Hepatocyte (in vitro differentiated cells): ENCODE results near the gene CBLB. TPM values are rescaled to one million over a fixed set of nuclear protein-coding genes. Genes with fewer than 3 reads are reported as not detected.
A peak's percentile ranks its signal among the peaks of the same experiment; 100 is the strongest.

Source experiments
- DNase-seq: peaks from one replicate; pipeline ENCODE4 v3.0.0-alpha.2; 2016; ENCODE audit warnings: low spot score
- H2AFZ ChIP-seq: fragments of 200-600 bp; sonication (generic); 2 replicates; pipeline ENCODE4 v1.6.0; 2016; ENCODE audit warnings: antibody characterized with exemption, mild to moderate bottlenecking
- H3K27ac ChIP-seq: fragments of 200-600 bp; sonication (generic); 2 replicates; pipeline ENCODE4 v1.5.1; 2016; ENCODE audit warnings: mild to moderate bottlenecking
- H3K27me3 ChIP-seq: fragments of 200-600 bp; sonication (generic); 2 replicates; pipeline ENCODE4 v1.6.1; 2016
- H3K36me3 ChIP-seq: fragments of 200-600 bp; sonication (generic); replicated peaks from 2 replicates; pipeline ENCODE4 v1.5.1; 2016; ENCODE audit warnings: low read depth; ENCODE audit not compliant: insufficient read depth
- H3K4me1 ChIP-seq: fragments of 200-600 bp; sonication (generic); 2 replicates; pipeline ENCODE4 v1.5.1; 2016; ENCODE audit warnings: mild to moderate bottlenecking, moderate library complexity; ENCODE audit not compliant: insufficient read depth
- H3K4me2 ChIP-seq: fragments of 200-600 bp; sonication (generic); 2 replicates; pipeline ENCODE4 v1.6.0; 2016
- H3K4me3 ChIP-seq: fragments of 200-600 bp; sonication (generic); 2 replicates; pipeline ENCODE4 v1.5.1; 2016; ENCODE audit warnings: mild to moderate bottlenecking
- H3K79me2 ChIP-seq: fragments of 200-600 bp; sonication (generic); 2 replicates; pipeline ENCODE4 v1.6.0; 2017; ENCODE audit warnings: mild to moderate bottlenecking
- H3K9me2 ChIP-seq: fragments of 200-600 bp; sonication (generic); replicated peaks from 2 replicates; pipeline ENCODE4 v1.6.0; 2017; ENCODE audit warnings: mild to moderate bottlenecking; ENCODE audit not compliant: insufficient read depth
- H3K9me3 ChIP-seq: fragments of 200-600 bp; sonication (generic); 2 replicates; pipeline ENCODE4 v1.5.1; 2016; ENCODE audit warnings: low read depth, mild to moderate bottlenecking
- H4K20me1 ChIP-seq: fragments of 200-600 bp; sonication (generic); 2 replicates; pipeline ENCODE4 v1.6.0; 2016; ENCODE audit warnings: mild to moderate bottlenecking; ENCODE audit not compliant: insufficient read depth, poor library complexity, severe bottlenecking
- CTCF ChIP-seq: fragments of 200-600 bp; sonication (generic); IDR thresholded peaks from 2 replicates; pipeline ENCODE4 v1.5.1; 2016; ENCODE audit warnings: antibody characterized with exemption, mild to moderate bottlenecking; ENCODE audit not compliant: poor library complexity
- EZH2 ChIP-seq: fragments of 200-600 bp; sonication (generic); IDR thresholded peaks from 2 replicates; pipeline ENCODE4 v1.6.1; 2016; ENCODE audit warnings: antibody characterized with exemption, mild to moderate bottlenecking, borderline replicate concordance
- EZH2phosphoT487 ChIP-seq: fragments of 200-600 bp; sonication (generic); IDR thresholded peaks from one replicate; pipeline ENCODE4 v1.6.1; 2018; ENCODE audit warnings: antibody characterized with exemption, mild to moderate bottlenecking, low read depth, moderate library complexity; ENCODE audit not compliant: unreplicated experiment, severe bottlenecking
- WGBS: methylation state at CpG from one replicate; pipeline ENCODE4 v1.1.6; 2016; ENCODE audit warnings: low lambda C conversion rate; ENCODE audit errors: missing lambda C conversion rate; 5-methylcytosine and 5-hydroxymethylcytosine counted together
- polyA plus RNA-seq: library from polyadenylated mRNA; unstranded; fragments of >200 nt; fragmentation: Nextera tagmentation; extraction: Ambion mirVana; gene quantifications from 2 replicates; pipeline ENCODE4 v1.2.1, GENCODE V29; 2016
- total RNA-seq: library from RNA; depleted of rRNA; stranded (reverse); fragments of >200 nt; gene quantifications from 2 replicates; pipeline ENCODE4 v1.2.3, GENCODE V29; 2014

CBLB gene
- total and polyA plus RNA-seq, 2 experiments from 2014 or later: 22.6 to 56.0 TPM

- no peak overlapping the region for H3K27ac ChIP-seq
- H3K79me2 ChIP-seq: peaks cover 5% of the 10 kb centered on the region
- H3K9me3 ChIP-seq: no peaks in the 10 kb centered on the region
- no peaks in the 10 kb centered on the region for H3K9me2 ChIP-seq
- peaks cover 13% of the 10 kb centered on the region for H3K4me1 ChIP-seq
- 88% methylated on average over 1 of the region's 1 CpG for WGBS
- no peaks in the 10 kb centered on the region for H4K20me1 ChIP-seq
- no peak overlapping the region for H3K4me2 ChIP-seq
- H3K36me3 ChIP-seq: no peaks in the 10 kb centered on the region
- no peaks in the 10 kb centered on the region for H3K27me3 ChIP-seq
- no peak overlapping the region for H2AFZ ChIP-seq
- H3K4me3 ChIP-seq: no peak overlapping the region
- TF ChIP-seq EZH2phosphoT487 (no peak), CTCF (no peak), EZH2 (no peak)
- DNase-seq: no peak
Measured at GRCh38 chr3:105747696-105748095, 121.1 kb downstream of the CBLB start.

DNA sequence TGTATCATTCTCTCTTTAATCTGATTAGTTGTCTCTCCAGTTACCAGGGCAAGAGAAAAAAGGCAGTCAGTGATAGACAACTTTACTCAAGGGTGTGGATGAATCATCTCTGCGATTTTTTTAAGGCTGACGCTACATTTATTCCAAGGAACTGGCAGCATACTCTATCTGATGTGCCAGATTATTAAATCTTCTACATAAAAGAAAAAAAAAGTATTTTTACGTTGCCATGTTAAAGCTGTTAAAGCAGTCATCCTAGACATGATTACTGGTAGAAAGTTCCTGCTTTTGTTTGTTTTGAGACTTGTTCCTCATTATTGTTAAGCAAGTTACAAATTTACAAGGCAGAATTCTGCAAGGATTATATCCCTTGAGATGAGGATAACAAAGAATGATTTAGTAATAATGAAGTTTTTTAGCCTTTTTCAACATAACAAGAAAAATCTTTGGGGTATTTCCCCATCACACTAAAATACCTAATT is 121.7 kb downstream of the CBLB start:
- Histone ChIP-seq H3K36me3 (no peaks in the 10 kb centered on the region), H3K4me3 (no peak overlapping the region), H3K27ac (peak overlapping the region; percentile 39), H3K27me3 (no peaks in the 10 kb centered on the region), H3K9me2 (no peaks in the 10 kb centered on the region), H3K79me2 (peaks cover 5% of the 10 kb centered on the region), H4K20me1 (no peaks in the 10 kb centered on the region), H3K4me1 (peaks cover 13% of the 10 kb centered on the region), H2AFZ (no peak overlapping the region), H3K9me3 (no peaks in the 10 kb centered on the region), H3K4me2 (peak overlapping the region; percentile 5)
- DNase-seq: no peak
- TF ChIP-seq EZH2 (no peak), EZH2phosphoT487 (no peak), CTCF (no peak)
- 57% methylated on average over 3 of the region's 3 CpGs for WGBS

GRCh38 chr3:105746231-105746996 is 122.4 kb downstream of the CBLB start:
- peaks cover 13% of the 10 kb centered on the region for H3K4me1 ChIP-seq
- H3K27ac ChIP-seq: peak overlapping the region; percentile 39
- WGBS: 81% methylated on average over 3 of the region's 3 CpGs
- H2AFZ ChIP-seq: no peak overlapping the region
- no peaks in the 10 kb centered on the region for H4K20me1 ChIP-seq
- no peaks in the 10 kb centered on the region for H3K79me2 ChIP-seq
- H3K4me3 ChIP-seq: no peak overlapping the region
- no peaks in the 10 kb centered on the region for H3K27me3 ChIP-seq
- peak overlapping the region; percentile 5 for H3K4me2 ChIP-seq
- no peaks in the 10 kb centered on the region for H3K9me2 ChIP-seq
- no peaks in the 10 kb centered on the region for H3K36me3 ChIP-seq
- H3K9me3 ChIP-seq: no peaks in the 10 kb centered on the region
- DNase-seq: peak; percentile 10
- no peak for TF ChIP-seq CTCF
- TF ChIP-seq EZH2phosphoT487: no peak
- no peak for TF ChIP-seq EZH2
